A204.1 (cell line): ENCODE data around the gene EFHC2.
A peak's percentile ranks its signal among the peaks of the same experiment; 100 is the strongest.
"Not testable (repeated sequence)": the region's sequence is repeated elsewhere in the genome, so short reads cannot be mapped to it uniquely, and the experiment has no call there.

Experiments used
- FAIRE-seq: peaks from 2 replicates; lab custom pipeline; 2012; peaks lifted over from hg19 to GRCh38; lab: Jason Lieb, UNC

EFHC2 gene

GRCh38 chrX:44291468-44292092 is 51.9 kb downstream of the EFHC2 start:
- no peak for FAIRE-seq

DNA sequence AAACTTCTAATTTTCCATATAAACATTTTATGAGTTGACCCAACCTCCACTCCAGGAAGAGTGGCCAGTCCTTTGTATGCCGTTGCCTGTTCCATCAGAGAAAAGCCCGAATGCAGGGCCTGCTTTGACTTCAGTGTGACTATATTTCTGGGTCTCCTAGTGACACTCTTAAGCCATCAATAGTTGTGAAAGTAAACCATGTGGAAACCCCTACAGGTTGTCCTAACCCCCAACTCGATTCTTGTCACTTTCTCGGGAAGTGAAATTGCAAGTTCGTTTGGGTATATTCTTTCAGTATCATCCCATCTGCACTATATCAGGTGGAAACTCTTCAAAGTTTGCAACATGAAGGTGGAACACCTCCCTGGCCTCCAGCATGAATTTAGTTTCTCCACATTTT is 52.8 kb downstream of the EFHC2 start:
- FAIRE-seq = no peak

DNA sequence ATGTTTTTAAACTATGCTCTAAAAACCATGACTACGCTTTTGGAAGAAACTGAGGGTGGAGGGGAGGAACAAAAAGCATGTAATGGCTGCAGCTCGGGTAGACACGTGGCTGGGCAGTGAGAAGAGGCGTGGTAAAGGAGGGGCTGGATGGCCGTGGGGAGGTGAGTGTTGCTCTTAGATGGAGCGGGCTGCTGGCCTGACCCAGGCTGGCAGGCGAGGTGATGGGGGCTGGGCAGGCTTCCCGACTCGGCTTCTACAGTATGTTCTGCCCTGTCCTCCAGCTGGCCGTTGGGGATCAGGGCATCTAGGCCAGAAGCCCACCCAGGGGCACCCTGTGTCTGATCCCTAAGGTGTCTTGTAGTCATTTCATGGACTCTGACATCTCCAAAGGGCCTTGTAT is 60.7 kb downstream of the EFHC2 start:
- FAIRE-seq = no peak

DNA sequence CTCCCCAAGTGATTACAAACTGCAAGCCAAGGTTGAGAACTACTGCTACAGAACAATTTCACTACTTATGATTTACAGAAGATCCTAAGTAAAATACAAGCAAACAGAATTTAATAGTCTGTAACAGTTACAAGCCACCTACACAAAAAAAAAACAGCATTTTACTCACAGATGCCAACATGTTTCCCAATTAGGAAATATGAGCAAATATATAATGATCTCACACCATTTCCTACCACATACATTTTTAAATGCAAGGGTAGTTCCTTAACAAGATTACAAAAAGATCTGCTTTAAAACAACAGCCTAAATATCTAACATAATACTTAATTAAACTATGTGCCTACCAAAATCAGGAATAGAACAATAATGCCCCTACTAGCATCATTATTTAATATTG is 63.4 kb downstream of the EFHC2 start:
- no peak for FAIRE-seq

DNA sequence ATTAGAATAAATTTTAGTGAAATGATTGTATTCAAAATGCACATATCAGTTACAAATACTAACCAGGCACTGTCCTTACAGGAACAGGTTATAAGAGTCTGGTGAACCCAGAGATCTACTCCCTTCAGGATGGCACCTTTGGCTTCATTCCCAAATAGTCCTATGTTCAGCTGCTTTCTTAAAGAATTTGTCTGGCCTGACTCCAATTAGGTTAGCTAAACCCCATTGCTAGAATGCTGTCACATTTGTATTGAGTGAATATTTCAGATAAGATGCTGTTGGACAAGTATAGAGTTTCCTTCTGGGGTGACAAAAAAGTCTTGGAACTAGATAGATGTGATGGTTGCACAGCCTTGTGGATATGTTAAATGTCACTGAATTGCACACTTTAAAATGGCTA is 69.4 kb downstream of the EFHC2 start:
- no peak for FAIRE-seq

DNA sequence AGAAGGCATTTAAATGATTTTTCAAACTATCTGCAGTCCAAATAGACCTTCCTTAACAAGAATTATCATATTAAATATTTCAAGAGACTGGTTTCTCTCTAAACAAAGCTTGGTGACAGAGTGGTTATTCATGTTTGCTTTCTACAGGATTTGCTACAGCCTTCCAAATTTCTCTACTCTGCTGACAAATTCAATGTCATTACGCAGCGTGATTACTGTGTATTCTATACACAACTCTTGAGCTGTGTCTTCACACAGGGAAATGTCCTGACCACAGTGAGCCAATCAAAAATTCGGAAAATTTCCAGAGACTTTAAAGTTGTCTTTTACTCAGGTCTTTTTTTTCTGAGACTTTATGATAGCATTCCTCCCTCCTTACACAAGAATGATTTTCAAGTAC is 75.6 kb downstream of the EFHC2 start:
- FAIRE-seq = no peak

- FAIRE-seq = no peak
These were observed 76.4 kb downstream of the EFHC2 start for GRCh38 chrX:44267116-44267515.

GRCh38 chrX:44265559-44265958 is 77.9 kb downstream of the EFHC2 start:
- FAIRE-seq = no peak

DNA sequence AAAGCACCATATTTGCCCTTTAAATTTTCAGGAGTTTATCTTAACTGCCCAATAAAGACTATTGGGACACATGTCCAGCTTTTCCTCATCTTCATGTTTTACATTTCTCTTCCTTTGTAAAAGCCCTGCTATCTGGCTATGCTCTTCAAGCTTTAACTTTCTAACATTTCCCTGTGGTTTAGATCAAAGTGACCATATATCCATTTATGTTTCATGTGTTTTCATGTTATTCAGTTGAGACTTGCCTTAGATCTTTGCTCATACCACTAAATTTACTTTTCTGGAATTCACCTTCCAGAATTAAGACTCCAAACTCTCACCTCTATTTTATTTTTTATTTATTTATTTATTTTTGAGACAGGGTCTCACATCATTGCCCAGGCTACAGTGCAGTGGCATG is 78.5 kb downstream of the EFHC2 start:
- no peak for FAIRE-seq

DNA sequence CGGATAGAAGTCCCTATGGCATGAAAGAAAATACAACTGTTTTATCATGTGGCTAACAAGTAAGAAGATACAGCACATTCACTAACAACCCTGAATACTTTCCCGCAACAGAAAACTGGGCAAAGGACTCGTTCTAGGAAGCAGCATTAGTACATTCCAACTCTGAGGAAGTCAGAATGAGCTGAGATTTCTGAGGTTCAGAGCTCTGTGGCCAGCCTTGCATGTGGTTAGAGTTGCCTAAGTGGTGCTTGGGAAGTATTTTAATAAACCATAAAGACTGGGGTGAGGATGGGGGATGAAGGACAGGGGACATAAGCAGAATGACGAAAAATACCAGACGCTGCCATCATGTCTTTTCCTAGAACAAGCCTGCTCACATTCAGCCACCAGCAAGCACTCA is 82.2 kb downstream of the EFHC2 start:
- FAIRE-seq = no peak

DNA sequence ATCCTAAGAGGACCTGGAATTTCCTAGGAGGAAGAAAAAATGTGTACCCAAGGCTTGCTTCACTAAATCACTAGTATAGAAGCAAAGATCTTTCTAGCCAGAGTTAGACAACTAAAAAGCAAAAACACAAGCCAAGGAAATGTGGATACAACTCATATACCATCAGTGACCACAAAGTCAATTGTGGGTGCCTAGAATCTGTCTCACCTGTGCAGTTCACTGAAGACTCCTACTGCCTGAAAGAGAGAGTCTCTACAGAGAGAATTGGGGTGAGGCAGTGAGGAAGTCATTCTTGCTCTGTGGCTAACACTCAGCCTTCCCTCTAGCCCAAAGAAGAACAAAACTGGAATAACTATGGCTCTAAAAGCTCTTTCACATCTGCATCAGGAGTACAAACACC is 82.9 kb downstream of the EFHC2 start:
- FAIRE-seq = no peak

GRCh38 chrX:44255742-44256141 is 87.7 kb downstream of the EFHC2 start:
- FAIRE-seq = not testable (repeated sequence)

- FAIRE-seq = no peak
These were observed 89.9 kb downstream of the EFHC2 start for GRCh38 chrX:44253575-44253942.

DNA sequence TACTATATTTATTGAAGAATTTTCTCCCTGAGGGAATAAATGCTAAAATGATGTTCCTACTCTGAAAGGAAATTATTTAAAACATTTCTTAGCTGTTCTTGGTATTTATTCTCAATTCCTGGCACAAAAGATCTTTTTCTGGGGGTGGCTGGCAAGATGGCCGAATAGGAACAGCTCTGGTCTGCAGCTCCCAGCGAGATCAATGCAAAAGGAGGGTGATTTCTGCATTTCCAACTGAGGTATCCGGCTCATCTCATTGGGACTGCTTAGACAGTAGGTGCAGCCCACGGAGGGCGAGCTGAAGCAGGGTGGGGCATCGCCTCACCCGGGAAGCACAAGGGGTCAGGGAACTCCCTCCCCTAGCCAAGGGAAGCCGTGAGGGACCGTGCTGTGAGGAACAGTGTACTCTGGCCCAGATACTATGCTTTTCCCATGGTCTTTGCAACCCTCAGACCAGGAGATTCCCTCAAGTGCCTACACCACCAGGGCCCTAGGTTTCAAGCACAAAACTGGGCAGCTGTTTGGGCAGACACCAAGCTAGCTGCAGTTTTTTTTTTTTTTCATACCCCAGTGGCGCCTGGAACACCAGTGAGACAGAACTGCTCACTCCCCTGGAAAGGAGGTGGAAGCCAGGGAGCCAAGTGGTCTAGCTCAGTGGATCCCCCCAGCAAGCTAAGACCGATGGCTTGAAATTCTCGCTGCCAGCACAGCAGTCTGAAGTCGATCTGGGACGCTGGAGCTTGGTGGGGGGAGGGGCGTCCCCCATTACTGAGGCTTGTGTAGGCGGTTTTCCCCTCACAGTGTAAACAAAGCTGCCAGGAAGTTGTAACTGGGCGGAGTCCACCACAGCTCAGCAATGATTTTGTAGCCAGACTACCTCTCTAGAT is 90.5 kb downstream of the EFHC2 start:
- FAIRE-seq = not testable (repeated sequence)

GRCh38 chrX:44247468-44247867 is 96.0 kb downstream of the EFHC2 start:
- no peak for FAIRE-seq

DNA sequence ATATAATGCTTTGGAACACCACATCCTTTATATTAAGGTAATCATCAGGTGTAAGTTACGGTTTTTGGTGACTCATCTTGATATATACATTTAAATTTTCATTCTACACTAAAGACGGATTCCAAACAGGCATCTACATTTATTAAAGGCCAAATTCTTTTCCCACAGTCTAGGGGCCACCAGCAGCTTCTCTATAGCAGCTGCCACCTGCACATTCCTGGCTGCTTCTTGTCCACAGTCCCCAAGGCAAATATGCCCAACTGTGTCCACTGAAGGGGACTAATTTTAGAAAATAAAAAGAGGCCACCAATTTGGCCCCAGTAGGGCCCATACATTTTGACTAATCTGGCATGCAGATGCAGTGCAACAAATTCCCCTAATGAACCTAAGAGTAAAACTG is 96.6 kb downstream of the EFHC2 start:
- FAIRE-seq = no peak

GRCh38 chrX:44245733-44246132 is 97.7 kb downstream of the EFHC2 start:
- FAIRE-seq = no peak

DNA sequence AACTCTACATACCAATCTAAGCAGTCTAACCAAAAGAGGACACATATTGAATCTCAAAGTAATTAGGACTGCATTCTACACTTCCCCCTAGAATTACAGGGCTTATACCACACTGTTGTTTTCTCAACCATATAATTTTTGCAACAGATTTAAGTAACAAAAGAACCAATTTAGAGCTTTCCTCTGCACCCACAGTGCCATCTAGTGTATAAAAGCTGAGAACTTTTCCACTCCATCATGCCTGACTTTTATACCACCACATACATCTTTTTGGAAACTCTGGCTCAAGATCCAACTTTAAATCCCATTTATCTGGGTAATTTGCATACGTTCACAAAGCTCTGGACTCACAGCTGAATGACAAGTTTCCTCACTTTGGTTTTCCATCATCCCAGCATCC is 99.5 kb downstream of the EFHC2 start:
- FAIRE-seq = peak; percentile 51

- no peak for FAIRE-seq
These were observed 101.9 kb downstream of the EFHC2 start for GRCh38 chrX:44241546-44241945.

GRCh38 chrX:44240036-44240435 is 103.4 kb downstream of the EFHC2 start:
- no peak for FAIRE-seq

- no peak for FAIRE-seq
These were observed 104.4 kb downstream of the EFHC2 start for GRCh38 chrX:44239036-44239435.

DNA sequence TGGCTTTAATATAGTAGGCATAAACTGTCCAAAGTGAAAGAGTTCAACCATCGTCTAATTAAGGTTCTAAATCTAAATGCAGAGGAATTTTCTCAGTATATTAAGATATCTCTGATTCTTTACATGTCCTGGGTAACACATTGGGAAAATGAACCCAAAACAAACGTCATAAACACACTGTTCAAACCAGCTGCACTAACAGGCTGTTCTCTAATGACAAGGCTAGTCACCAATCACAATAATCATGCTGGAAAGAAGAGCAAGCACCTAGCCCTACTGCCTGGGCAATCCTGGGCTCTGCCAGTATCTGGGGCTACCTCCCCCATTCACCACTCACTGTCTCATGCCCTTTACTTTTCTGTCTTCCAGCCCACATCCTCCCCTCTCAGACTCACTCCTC is 107.9 kb downstream of the EFHC2 start:
- no peak for FAIRE-seq

GRCh38 chrX:44234541-44234940 is 108.9 kb downstream of the EFHC2 start:
- FAIRE-seq = no peak

DNA sequence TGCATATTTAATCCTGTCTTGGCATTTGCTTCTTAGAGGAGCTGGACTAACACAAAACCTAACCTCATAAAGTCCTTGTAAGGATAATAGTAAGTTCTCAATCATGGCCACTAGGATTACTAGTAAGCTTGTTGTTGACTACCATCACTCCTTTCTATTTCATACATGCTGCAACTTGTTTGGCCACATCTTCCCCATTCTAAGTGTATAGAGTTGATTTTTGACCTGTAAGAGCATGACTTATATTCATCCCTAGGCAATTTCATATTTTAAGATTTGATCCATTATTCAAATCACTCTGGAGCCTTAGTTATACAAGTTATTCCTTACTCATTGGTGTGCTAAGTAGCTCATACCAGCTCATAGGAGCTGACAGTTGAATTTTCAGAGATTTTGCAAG is 109.4 kb downstream of the EFHC2 start:
- no peak for FAIRE-seq
